HCEC 1CT (cell line): ENCODE measurements around the gene P2RY11.
A peak's percentile ranks its signal among the peaks of the same experiment; 100 is the strongest.

Experiments used
- DNase-seq: peaks from one replicate; pipeline ENCODE4 v3.0.0-alpha.2; 2017

Gene P2RY11

GRCh38 chr19:10141973-10142372 lies 30.5 kb downstream of the P2RY11 start:
- DNase-seq, result no peak

- no peak for DNase-seq
Observed at GRCh38 chr19:10142701-10143375, 31.3 kb downstream of the P2RY11 start.

- DNase-seq, result no peak
Observed at GRCh38 chr19:10143681-10144080, 32.2 kb downstream of the P2RY11 start.

GRCh38 chr19:10144361-10144760 lies 32.9 kb downstream of the P2RY11 start:
- DNase-seq, result no peak

- DNase-seq, result no peak
Observed at GRCh38 chr19:10145031-10145430, 33.5 kb downstream of the P2RY11 start.

- no peak for DNase-seq
Observed at GRCh38 chr19:10146142-10146541, 34.6 kb downstream of the P2RY11 start.

- DNase-seq, result no peak
Observed at GRCh38 chr19:10149427-10149826, 37.9 kb downstream of the P2RY11 start.

GRCh38 chr19:10151521-10151920 lies 40.0 kb downstream of the P2RY11 start:
- no peak for DNase-seq

GRCh38 chr19:10152100-10152499 lies 40.6 kb downstream of the P2RY11 start:
- no peak for DNase-seq

- DNase-seq, result peak; percentile 55
Observed at GRCh38 chr19:10155839-10156238, 44.3 kb downstream of the P2RY11 start.

- DNase-seq, result no peak
Observed at GRCh38 chr19:10158071-10158470, 46.6 kb downstream of the P2RY11 start.

GRCh38 chr19:10158485-10158884 lies 47.0 kb downstream of the P2RY11 start:
- DNase-seq, result no peak

GRCh38 chr19:10159610-10160009 lies 48.1 kb downstream of the P2RY11 start:
- DNase-seq, result no peak

- no peak for DNase-seq
Observed at GRCh38 chr19:10163536-10163935, 52.0 kb downstream of the P2RY11 start.
